IPS-20b (cell line): ENCODE measurements around the gene C1QTNF12.

Source experiments
- H3K27ac ChIP-seq: one replicate; pipeline ENCODE4 v1.5.1; 2013; ENCODE audit warnings: low read length
- H3K27me3 ChIP-seq: 2 replicates; pipeline ENCODE4 v1.6.1; 2013; ENCODE audit warnings: mild to moderate bottlenecking, low read length, inconsistent platforms; ENCODE audit not compliant: insufficient read depth
- H3K36me3 ChIP-seq: 2 replicates; pipeline ENCODE4 v1.6.1; 2013; ENCODE audit warnings: low read depth, mild to moderate bottlenecking, inconsistent platforms, low read length, moderate library complexity; ENCODE audit not compliant: insufficient read depth
- H3K4me1 ChIP-seq: 2 replicates; pipeline ENCODE4 v1.6.1; 2013; ENCODE audit warnings: mild to moderate bottlenecking, control low read depth, inconsistent platforms, low read length, moderate library complexity; ENCODE audit not compliant: insufficient read depth
- H3K4me3 ChIP-seq: 2 replicates; pipeline ENCODE4 v1.5.1; 2013; ENCODE audit warnings: mild to moderate bottlenecking, low read length, inconsistent platforms
- H3K9ac ChIP-seq: 2 replicates; pipeline ENCODE4 v1.6.1; 2013; ENCODE audit warnings: low read depth, mild to moderate bottlenecking, inconsistent platforms, low read length, moderate library complexity
- H3K9me3 ChIP-seq: 2 replicates; pipeline ENCODE4 v1.6.1; 2013; ENCODE audit warnings: mild to moderate bottlenecking, low read depth, low read length, inconsistent platforms; ENCODE audit not compliant: insufficient read depth

The C1QTNF12 gene

GRCh38 chr1:1287288-1288110 is 41.0 kb upstream of the C1QTNF12 start:
- Histone ChIP-seq H3K27ac (no peak overlapping the region), H3K36me3 (no peaks in the 10 kb centered on the region), H3K9me3 (no peaks in the 10 kb centered on the region), H3K27me3 (no peaks in the 10 kb centered on the region), H3K9ac (no peak overlapping the region), H3K4me3 (no peak overlapping the region), H3K4me1 (no peaks in the 10 kb centered on the region)

- Histone ChIP-seq H3K9me3 (no peaks in the 10 kb centered on the region), H3K9ac (no peak overlapping the region), H3K36me3 (no peaks in the 10 kb centered on the region), H3K4me1 (no peaks in the 10 kb centered on the region), H3K27me3 (no peaks in the 10 kb centered on the region), H3K4me3 (no peak overlapping the region), H3K27ac (no peak overlapping the region)
Observed at GRCh38 chr1:1286313-1287261, 40.1 kb upstream of the C1QTNF12 start.

- Histone ChIP-seq H3K27me3 (no peaks in the 10 kb centered on the region), H3K27ac (no peak overlapping the region), H3K36me3 (no peaks in the 10 kb centered on the region), H3K9ac (no peak overlapping the region), H3K4me3 (no peak overlapping the region), H3K9me3 (no peaks in the 10 kb centered on the region), H3K4me1 (no peaks in the 10 kb centered on the region)
Observed at GRCh38 chr1:1285611-1286311, 39.2 kb upstream of the C1QTNF12 start.

GRCh38 chr1:1285102-1285571 is 38.6 kb upstream of the C1QTNF12 start:
- H3K4me3 ChIP-seq = no peak overlapping the region
- H3K36me3 ChIP-seq = no peaks in the 10 kb centered on the region
- H3K9me3 ChIP-seq = no peaks in the 10 kb centered on the region
- H3K4me1 ChIP-seq = no peaks in the 10 kb centered on the region
- no peak overlapping the region for H3K27ac ChIP-seq
- no peaks in the 10 kb centered on the region for H3K27me3 ChIP-seq
- no peak overlapping the region for H3K9ac ChIP-seq

GRCh38 chr1:1284221-1285101 is 37.9 kb upstream of the C1QTNF12 start:
- no peak overlapping the region for H3K27ac ChIP-seq

GRCh38 chr1:1283821-1284220 is 37.3 kb upstream of the C1QTNF12 start:
- no peaks in the 10 kb centered on the region for H3K4me1 ChIP-seq
- no peak overlapping the region for H3K9ac ChIP-seq
- no peak overlapping the region for H3K4me3 ChIP-seq
- no peaks in the 10 kb centered on the region for H3K9me3 ChIP-seq
- H3K36me3 ChIP-seq = no peaks in the 10 kb centered on the region
- H3K27me3 ChIP-seq = no peaks in the 10 kb centered on the region
- H3K27ac ChIP-seq = no peak overlapping the region

More at GRCh38 chr1:1284221-1285101, 37.9 kb upstream of the C1QTNF12 start:
- no peaks in the 10 kb centered on the region for H3K36me3 ChIP-seq
- H3K27me3 ChIP-seq = no peaks in the 10 kb centered on the region
- no peaks in the 10 kb centered on the region for H3K9me3 ChIP-seq
- no peaks in the 10 kb centered on the region for H3K4me1 ChIP-seq
- no peak overlapping the region for H3K9ac ChIP-seq
- H3K4me3 ChIP-seq = no peak overlapping the region

- Histone ChIP-seq H3K36me3 (no peaks in the 10 kb centered on the region), H3K27me3 (no peaks in the 10 kb centered on the region), H3K4me3 (no peak overlapping the region), H3K9ac (no peak overlapping the region), H3K27ac (no peak overlapping the region), H3K9me3 (no peaks in the 10 kb centered on the region), H3K4me1 (no peaks in the 10 kb centered on the region)
Observed at GRCh38 chr1:1282998-1283397, 36.5 kb upstream of the C1QTNF12 start.

- no peaks in the 10 kb centered on the region for H3K9me3 ChIP-seq
- H3K36me3 ChIP-seq = no peaks in the 10 kb centered on the region
- no peak overlapping the region for H3K27ac ChIP-seq
- no peaks in the 10 kb centered on the region for H3K4me1 ChIP-seq
- no peak overlapping the region for H3K4me3 ChIP-seq
- H3K9ac ChIP-seq = no peak overlapping the region
- no peaks in the 10 kb centered on the region for H3K27me3 ChIP-seq
Observed at GRCh38 chr1:1281533-1282321, 35.2 kb upstream of the C1QTNF12 start.

GRCh38 chr1:1280782-1281481 is 34.4 kb upstream of the C1QTNF12 start:
- Histone ChIP-seq H3K27ac (no peak overlapping the region), H3K4me3 (no peak overlapping the region), H3K36me3 (no peaks in the 10 kb centered on the region), H3K27me3 (no peaks in the 10 kb centered on the region), H3K9ac (no peak overlapping the region), H3K4me1 (no peaks in the 10 kb centered on the region), H3K9me3 (no peaks in the 10 kb centered on the region)

GRCh38 chr1:1279028-1279427 is 32.5 kb upstream of the C1QTNF12 start:
- Histone ChIP-seq H3K36me3 (no peaks in the 10 kb centered on the region), H3K4me1 (no peaks in the 10 kb centered on the region; the same call in 1 of the 2 replicates), H3K4me3 (no peak overlapping the region), H3K9me3 (no peaks in the 10 kb centered on the region), H3K27ac (no peak overlapping the region), H3K27me3 (peaks cover 7% of the 10 kb centered on the region), H3K9ac (no peak overlapping the region)
